OCI-LY3 (cell line): ENCODE data around the gene MYT1.

Experiments
- H2AFZ ChIP-seq: fragments of 200-600, 300-600 bp; shearing (Covaris generic); 2 replicates; pipeline ENCODE4 v1.6.0; 2014; ENCODE audit warnings: antibody characterized with exemption, low read depth, low read length
- H3K27ac ChIP-seq: fragments of 200-600, 300-600 bp; sonication (generic); 2 replicates; pipeline ENCODE4 v1.5.1; 2014; ENCODE audit warnings: mild to moderate bottlenecking, low read length, moderate library complexity, mixed read lengths
- H3K27me3 ChIP-seq: fragments of 200-600, 300-600 bp; sonication (generic); 2 replicates; pipeline ENCODE4 v1.6.1; 2014; ENCODE audit warnings: low read depth, low read length, mixed read lengths
- H3K36me3 ChIP-seq: fragments of 200-600, 300-600 bp; sonication (generic); replicated peaks from 2 replicates; pipeline ENCODE3; 2014; ENCODE audit warnings: low read depth, low read length, mixed read lengths
- H3K4me1 ChIP-seq: fragments of 300-600, 200-600 bp; sonication (generic); 2 replicates; pipeline ENCODE4 v1.6.1; 2014; ENCODE audit warnings: low read length, mixed read lengths
- H3K4me2 ChIP-seq: fragments of 200-600, 300-600 bp; sonication (generic); 2 replicates; pipeline ENCODE4 v1.6.1; 2014; ENCODE audit warnings: low read length, mixed read lengths
- H3K4me3 ChIP-seq: fragments of 300-600, 200-600 bp; sonication (generic); 2 replicates; pipeline ENCODE4 v1.5.1; 2014; ENCODE audit warnings: antibody characterized with exemption, mild to moderate bottlenecking, low read length, moderate library complexity
- H3K79me2 ChIP-seq: fragments of 300-600, 200-600 bp; shearing (Covaris generic); 2 replicates; pipeline ENCODE4 v1.6.1; 2014; ENCODE audit warnings: mild to moderate bottlenecking, low read length, mixed read lengths
- H3K9ac ChIP-seq: fragments of 300-600, 200-600 bp; shearing (Covaris generic); 2 replicates; pipeline ENCODE4 v1.6.0; 2014; ENCODE audit warnings: mild to moderate bottlenecking, low read length, moderate library complexity
- H3K9me3 ChIP-seq: fragments of 200-600, 300-600 bp; shearing (Covaris generic); 2 replicates; pipeline ENCODE4 v1.6.1; 2014; ENCODE audit warnings: low read length, mixed read lengths; ENCODE audit not compliant: insufficient read depth
- H4K20me1 ChIP-seq: fragments of 200-600, 300-600 bp; sonication (generic); 2 replicates; pipeline ENCODE4 v1.6.1; 2016; ENCODE audit warnings: low read length, mixed read lengths; ENCODE audit not compliant: insufficient read depth
- CTCF ChIP-seq: fragments of 200-600, 300-600 bp; sonication (generic); IDR thresholded peaks from 2 replicates; pipeline ENCODE4 v1.5.1; 2014; ENCODE audit warnings: antibody characterized with exemption, low read length, low read depth
- EZH2phosphoT487 ChIP-seq: fragments of 200-600 bp; shearing (Covaris generic); IDR thresholded peaks from 2 replicates; pipeline ENCODE4 v1.6.1; 2018; ENCODE audit warnings: antibody characterized with exemption, mixed run types, low read depth

The MYT1 gene

GRCh38 chr20:64200740-64201139, 36.5 kb downstream of the MYT1 start:
- Histone ChIP-seq H3K27ac (no peak overlapping the region), H2AFZ (no peak overlapping the region), H3K9me3 (no peaks in the 10 kb centered on the region)

DNA sequence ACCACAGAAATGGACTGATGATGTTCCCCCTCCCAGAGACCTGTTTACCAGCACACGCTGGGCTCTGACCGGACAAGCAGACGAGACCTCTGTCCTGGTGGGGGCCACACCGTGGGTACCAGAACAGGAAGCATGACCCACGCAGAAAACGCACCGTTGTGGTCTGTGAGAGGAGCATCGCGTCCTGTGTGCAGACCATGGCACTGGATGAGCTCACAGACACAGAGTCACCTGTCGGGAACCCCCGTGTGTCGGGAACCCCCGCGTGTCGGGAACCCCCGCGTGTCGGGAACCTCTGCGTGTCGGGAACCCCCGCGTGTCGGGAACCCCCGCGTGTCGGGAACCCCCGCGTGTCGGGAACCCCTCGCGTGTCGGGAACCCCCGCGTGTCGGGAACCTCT, 37.4 kb downstream of the MYT1 start:
- no peak overlapping the region for H3K4me3 ChIP-seq
- H3K79me2 ChIP-seq: no peaks in the 10 kb centered on the region
- H3K36me3 ChIP-seq: no peaks in the 10 kb centered on the region
- TF ChIP-seq EZH2phosphoT487 (no peak), CTCF (no peak)
- no peak overlapping the region for H2AFZ ChIP-seq
- peaks cover 5% of the 10 kb centered on the region; the same call in 1 of the 2 replicates for H3K27me3 ChIP-seq
- H3K9me3 ChIP-seq: no peaks in the 10 kb centered on the region
- H3K9ac ChIP-seq: no peak overlapping the region
- H4K20me1 ChIP-seq: no peaks in the 10 kb centered on the region
- H3K4me2 ChIP-seq: no peak overlapping the region
- H3K27ac ChIP-seq: no peak overlapping the region
- no peaks in the 10 kb centered on the region for H3K4me1 ChIP-seq

More at GRCh38 chr20:64200740-64201139, 36.5 kb downstream of the MYT1 start:
- TF ChIP-seq EZH2phosphoT487: no peak
- TF ChIP-seq CTCF: no peak
- no peak overlapping the region for H3K4me3 ChIP-seq
- no peaks in the 10 kb centered on the region for H4K20me1 ChIP-seq
- H3K9ac ChIP-seq: no peak overlapping the region
- no peaks in the 10 kb centered on the region for H3K36me3 ChIP-seq
- H3K4me2 ChIP-seq: no peak overlapping the region
- no peaks in the 10 kb centered on the region for H3K79me2 ChIP-seq
- peaks cover 5% of the 10 kb centered on the region; the same call in 1 of the 2 replicates for H3K27me3 ChIP-seq
- H3K4me1 ChIP-seq: no peaks in the 10 kb centered on the region

GRCh38 chr20:64203037-64203777, 39.0 kb downstream of the MYT1 start:
- Histone ChIP-seq H3K4me1 (no peaks in the 10 kb centered on the region), H3K27ac (no peak overlapping the region), H3K79me2 (no peaks in the 10 kb centered on the region), H2AFZ (no peak overlapping the region), H3K4me2 (no peak overlapping the region), H3K27me3 (no peaks in the 10 kb centered on the region), H3K9ac (no peak overlapping the region), H3K36me3 (no peaks in the 10 kb centered on the region), H3K4me3 (no peak overlapping the region), H3K9me3 (no peaks in the 10 kb centered on the region), H4K20me1 (no peaks in the 10 kb centered on the region)
- TF ChIP-seq EZH2phosphoT487 (no peak), CTCF (no peak)

- Histone ChIP-seq H3K27me3 (peaks cover 14% of the 10 kb centered on the region), H4K20me1 (no peaks in the 10 kb centered on the region), H3K36me3 (no peaks in the 10 kb centered on the region), H3K4me2 (no peak overlapping the region), H3K9ac (no peak overlapping the region), H2AFZ (no peak overlapping the region), H3K4me3 (no peak overlapping the region), H3K27ac (no peak overlapping the region), H3K4me1 (no peaks in the 10 kb centered on the region), H3K9me3 (no peaks in the 10 kb centered on the region), H3K79me2 (no peaks in the 10 kb centered on the region)
- TF ChIP-seq EZH2phosphoT487: no peak
- TF ChIP-seq CTCF: no peak
Measured at GRCh38 chr20:64205611-64206026, 41.4 kb downstream of the MYT1 start.
